ENCODE data around the gene GIMD1.

- no peak for TF ChIP-seq CTCF (conservative IDR thresholded peaks at IDR 0.05)
- no peak for TF ChIP-seq EZH2 (IDR thresholded peaks at IDR 0.05; ENCODE audit: low read depth)
Measured at GRCh38 chr4:106355193-106355592, 13.4 kb downstream of the GIMD1 start.
